HG02884 (cell line): ENCODE measurements around the gene LHX3.
"Not testable (repeated sequence)": the region's sequence is repeated elsewhere in the genome, so short reads cannot be mapped to it uniquely, and the experiment has no call there.

Experiments
- ATAC-seq: cut with Tn5 transposase; IDR thresholded peaks from one replicate; pipeline ENCODE4 v1.9.1; 2021; ENCODE audit warnings: mild to moderate bottlenecking, moderate library complexity; ENCODE audit not compliant: unreplicated experiment

Gene LHX3

DNA sequence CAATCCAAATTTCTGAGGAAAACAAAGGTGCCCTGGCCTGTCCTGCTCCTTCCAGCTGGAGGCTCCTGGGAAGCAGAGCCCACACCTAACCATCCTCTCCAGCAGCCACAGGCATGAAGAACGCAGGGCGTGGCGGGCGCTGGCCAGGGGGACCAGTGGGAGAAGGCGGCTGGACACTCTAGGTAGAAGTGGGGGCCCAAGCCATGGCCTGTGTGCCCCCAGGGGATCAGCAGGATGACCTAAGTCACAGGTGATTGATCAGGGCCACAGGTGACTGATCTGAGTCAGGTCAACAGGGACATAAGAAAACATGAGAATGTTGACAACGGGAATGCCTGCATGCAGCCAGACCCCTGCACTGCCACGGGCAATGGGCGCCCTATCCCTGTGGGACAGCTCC, 37.3 kb upstream of the LHX3 start:
- no peak for ATAC-seq

DNA sequence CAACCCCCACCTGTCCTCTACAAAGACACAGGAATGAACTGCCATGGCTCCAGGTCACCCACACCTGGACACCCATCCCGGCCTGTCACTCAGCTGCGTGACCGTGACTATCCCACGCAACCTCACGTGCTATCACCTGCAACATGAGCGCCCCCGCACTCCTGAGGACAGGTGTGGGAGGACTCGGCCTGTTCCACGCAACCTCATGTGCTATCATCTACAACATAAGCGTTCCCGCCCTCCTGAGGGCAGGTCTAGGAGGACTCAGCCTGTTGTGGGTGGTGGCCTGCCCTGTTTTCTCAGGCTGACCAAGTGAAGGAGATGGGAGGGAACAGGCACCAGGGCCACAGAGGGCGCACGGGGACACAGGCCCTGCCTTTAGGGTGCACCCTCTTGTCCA, 36.6 kb upstream of the LHX3 start:
- no peak for ATAC-seq

DNA sequence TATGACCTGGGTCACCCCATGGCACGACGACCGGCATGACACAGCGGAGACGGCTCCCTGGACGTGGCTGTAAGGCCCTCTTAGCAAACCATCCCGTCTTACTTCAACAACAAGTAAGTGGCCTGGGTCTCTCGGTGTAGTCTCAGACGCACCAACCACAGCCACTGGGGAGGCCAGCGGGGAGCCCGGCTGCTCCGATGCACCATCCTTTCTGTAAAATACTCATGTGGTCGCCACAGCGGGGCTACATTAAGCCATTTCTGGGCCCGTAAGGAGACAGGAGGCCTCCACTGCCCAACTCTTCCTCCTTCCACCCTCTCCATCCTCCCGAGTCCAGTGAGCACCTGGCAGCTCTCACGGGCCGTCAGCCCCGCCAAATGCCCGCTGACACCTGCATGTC, 36.0 kb upstream of the LHX3 start:
- no peak for ATAC-seq

DNA sequence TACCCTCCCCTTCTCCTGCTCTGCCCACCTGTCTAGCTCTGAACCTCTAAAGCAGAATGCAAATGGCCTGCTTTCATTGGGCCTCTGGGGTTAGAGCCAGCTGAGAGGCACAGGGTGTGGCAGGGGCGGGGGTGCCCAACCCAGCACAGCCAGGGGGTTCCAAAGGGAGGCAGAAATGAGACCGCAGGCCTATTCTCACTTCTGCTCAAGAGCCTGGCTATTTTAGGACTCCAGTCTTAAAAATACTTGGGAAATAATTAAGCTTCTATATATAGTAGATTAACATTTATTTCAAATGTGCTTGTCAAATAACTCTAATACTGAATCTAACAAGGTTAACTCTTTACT, 35.0 kb upstream of the LHX3 start:
- ATAC-seq: no peak

DNA sequence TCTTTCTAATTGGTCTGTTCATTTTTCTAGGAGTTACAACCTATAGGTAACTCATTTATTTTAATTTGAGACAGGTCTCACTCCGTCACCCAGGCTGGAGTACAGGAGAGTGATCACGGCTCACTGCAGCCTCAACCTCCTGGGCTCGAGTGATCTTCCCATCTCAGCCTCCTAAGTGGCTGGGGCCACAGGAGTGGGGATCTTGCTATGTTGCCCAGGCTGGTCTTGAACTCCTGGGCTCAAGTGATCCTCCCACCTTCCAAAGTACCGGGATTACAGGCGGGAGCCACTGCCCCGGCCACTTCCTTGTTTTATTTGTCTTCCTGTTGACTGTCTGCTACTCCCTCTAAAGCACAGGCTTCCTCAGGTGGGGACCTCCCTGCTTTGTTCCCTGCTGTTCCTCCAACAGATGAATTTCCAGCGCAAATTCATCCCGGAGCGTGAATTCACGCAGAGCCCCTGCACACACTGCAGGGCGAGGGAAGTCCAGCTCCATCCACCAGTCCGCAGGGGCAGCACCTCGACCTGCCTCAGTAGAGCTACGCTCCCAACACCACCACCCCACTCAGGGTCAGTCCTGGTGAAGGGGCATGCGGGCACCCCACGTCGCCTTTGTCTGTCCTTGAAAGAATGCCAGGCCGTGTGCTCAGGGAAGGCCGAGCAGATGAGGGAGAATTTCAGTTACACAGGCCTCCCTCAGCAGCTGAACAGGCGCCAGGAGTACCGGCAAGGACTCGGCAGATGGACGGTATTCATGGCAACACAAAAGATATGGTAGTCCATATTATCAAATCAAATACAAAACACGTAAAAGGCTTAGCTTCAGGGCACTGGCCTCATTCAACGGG, 34.4 kb upstream of the LHX3 start:
- no peak for ATAC-seq

DNA sequence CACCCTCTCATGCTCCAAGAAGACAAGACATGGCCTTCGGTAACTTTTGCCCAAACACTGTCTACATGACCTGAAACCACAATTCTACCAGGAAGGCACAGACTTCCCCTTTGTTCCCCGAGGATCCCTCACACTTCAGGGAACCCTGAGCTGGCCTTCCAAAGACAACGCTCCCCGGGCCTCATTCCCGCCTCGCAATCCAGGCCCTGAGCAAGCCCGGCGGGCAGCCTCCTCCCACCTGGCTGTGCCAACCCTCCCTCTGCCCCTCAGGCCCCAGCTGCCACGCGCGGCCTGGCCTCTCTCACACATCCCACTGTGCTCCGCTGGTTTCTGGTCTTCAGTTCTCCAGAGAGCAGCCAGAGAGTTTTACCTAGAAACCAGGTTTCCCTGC, 33.4 kb upstream of the LHX3 start:
- no peak for ATAC-seq

DNA sequence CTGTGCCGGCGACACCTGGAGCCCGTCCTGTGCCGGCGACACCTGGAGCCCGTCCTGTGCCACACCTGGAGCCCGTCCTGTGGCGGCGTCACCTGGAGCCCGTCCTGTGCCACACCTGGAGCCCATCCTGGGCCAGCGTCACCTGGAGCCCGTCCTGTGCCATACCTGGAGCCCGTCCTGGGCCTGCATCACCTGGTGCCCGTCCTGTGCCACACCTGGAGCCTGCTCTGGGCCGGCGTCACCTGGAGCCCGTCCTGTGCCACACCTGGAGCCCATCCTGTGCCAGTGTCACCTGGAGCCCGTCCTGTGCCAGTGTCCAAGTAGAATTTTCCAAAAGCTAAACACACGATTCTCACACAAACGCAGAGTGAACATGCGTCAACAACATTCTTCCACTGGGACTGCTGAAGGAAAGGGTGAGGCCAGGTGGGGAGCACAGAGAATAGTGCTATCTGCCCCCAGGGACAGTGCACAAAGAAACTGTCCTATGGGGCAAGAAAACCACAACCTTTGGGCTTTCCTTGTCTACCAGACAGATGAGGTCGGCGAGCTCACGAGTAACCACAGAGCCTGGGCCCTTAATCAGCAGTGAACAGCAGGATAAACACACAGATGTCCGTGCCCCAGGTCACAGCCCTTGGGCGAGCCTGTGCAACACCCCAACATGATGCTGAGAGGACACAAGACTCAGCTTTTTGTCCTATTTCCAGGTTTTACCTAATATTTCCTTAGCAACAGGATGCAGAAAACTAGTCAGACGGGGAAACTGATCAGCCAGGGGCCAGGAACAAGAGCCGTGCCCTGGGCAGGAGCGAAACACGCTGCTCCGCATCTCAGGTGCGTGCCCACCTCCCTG, 32.8 kb upstream of the LHX3 start:
- no peak for ATAC-seq

DNA sequence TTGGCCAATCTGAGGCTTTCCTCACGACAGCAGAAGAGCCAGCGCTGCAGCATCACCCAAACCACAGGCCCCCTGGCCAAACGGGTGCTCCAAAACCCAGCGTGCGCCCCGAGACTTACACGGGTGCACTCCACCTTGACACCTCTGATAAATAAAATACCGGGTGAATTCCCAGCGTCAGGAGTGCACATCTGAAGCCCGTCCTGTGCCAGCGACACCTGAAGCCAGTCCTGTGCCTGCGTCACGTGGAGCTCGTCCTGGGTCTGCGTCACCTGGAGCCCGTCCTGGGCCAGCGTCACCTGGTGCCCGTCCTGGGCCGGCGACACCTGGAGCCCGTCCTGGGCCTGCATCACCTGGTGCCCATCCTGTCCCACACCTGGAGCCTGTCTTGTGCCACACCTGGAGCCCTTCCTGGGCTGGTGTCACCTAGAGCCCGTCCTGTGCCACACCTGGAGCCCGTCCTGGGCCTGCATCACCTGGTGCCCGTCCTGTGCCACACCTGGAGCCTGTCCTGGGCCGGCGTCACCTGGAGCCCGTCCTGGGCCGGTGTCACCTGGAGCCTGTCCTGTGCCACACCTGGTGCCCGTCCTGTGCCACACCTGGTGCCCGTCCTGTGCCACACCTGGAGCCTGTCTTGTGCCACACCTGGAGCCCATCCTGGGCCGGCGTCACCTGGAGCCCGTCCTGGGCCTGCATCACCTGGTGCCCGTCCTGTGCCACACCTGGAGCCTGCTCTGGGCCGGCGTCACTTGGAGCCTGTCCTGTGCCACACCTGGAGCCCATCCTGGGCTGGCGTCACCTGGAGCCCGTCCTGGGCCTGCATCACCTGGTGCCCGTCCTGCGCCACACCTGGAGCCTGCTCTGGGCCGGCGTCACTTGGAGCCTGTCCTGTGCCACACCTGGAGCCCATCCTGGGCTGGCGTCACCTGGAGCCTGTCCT, 31.8 kb upstream of the LHX3 start:
- ATAC-seq: not testable (repeated sequence)

DNA sequence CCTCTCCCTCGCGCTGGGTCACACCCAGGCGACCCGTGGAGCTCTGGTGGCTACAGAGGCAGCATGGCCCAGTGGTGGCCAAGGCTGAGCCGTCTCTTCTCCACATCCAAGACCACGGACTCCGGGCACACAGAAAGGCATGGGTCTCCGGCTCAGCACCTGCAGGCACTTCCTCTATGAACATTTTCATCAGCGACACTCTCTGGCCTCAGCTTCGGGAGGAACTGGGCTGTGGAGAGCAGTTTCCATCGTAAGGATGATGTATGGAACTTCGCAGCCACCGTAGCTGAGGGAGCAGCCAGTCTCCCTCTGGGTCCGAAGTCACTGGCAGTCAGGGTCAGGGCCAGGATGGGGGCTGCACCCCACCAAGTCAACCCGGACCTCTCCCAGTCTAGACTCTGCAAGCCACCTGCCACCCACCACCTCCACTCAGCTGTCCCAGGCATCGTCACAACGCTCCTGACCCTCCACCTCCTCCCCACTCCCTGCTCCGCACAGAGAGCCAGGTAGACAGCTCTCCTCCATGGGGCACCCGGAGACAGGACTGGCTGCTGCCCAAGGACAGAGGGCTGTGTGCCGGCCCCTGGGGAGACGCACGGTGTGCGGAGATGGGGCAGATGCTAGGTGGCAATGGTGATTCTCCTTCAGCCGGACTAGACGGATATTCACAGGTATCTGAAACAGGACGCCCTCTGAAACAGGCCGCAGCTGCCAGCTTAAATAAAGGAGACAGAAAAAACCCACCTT, 31.0 kb upstream of the LHX3 start:
- ATAC-seq: no peak

DNA sequence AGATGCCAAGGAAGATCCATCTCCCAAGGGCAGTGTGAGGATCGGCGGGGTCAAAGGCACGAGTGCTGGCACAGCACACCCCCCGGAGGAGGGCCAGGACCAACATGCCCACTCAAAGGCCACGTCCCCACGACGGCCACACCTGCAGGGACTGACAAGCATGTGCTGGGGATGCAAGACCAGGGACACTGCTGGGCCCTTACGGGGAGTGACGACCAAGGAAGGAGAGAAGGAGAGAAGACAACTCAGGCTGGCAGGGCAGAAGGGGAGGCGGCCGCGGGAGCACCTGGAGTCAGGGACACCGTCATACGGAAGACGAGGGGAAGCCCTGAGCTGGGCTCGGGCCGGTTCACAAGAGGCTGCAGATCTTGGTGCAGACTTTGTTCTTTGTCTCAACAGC, 30.2 kb upstream of the LHX3 start:
- ATAC-seq: no peak

DNA sequence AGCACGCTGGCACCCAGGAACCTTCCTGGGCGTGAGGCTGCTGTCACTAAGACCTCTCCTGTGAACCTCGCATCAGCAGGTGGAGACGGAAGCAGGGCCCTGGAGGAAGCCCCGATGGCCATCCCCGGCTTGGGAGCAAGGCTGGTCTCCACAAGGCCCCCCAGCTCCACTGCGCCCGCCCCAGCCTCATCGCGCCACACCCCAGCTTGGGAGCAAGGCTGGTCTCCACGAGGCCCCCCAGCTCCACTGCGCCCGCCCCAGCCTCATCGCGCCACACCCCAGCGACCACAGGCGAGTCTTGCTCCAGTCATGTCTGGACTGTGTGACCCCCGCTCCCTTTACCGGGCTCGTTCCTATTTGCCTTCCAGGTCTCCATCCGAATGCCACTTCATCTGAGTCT, 29.7 kb upstream of the LHX3 start:
- no peak for ATAC-seq

DNA sequence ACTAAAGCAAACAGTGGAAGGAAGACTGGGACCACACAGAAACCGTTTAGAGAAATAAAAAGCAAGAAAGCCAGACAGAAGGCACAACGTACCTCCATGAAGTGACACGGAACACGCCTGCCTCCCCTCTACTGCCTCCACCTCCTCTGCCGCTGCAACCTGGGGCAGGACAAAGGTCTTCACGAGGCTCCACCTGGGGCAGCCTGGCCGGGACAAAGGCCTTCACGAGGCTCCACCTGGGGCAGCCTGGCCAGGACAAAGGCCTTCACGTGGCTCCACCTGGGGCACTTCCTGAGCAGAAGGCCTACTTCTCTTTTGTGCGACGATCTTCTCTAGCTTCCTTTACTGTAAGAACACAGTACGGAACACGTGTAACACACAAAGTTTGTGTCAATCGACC, 28.9 kb upstream of the LHX3 start:
- no peak for ATAC-seq

DNA sequence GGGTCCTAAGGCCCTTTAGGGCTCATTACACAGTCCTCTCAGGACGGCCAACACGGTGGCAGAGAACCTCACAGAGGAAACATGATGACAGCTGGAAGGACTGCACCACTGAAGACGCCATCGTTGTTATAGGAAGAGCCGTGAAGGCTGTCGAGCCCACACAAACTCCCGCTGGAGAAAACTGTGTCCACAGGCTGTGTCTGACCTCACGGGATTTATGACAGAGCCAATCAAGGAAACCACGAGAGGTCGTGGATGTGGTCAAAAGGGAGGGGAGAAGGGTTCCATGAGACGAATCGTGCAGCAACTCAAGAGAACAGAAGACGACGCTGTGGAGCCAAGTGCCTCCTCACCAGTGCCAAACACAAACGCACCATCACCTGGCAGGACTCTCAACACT, 28.5 kb upstream of the LHX3 start:
- no peak for ATAC-seq

DNA sequence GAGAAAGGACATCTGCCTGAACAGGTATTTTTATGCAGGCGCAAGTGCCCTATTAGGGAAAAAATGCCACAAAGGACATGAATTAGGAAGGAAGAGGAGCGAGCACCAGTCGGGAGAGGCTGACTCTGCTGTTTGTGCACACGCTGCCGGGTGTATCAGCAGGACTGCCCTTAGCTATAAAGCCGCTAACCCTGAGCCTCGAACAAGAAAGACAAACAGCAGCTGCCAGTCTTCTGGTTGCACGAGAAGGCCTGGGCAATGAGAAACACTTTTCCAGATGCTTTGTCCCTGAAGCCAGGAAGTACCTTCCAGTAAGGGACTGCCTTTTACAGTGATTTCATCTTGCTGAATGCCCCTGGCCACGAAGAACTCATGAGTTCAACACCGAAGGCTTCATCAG, 28.0 kb upstream of the LHX3 start:
- ATAC-seq: no peak

DNA sequence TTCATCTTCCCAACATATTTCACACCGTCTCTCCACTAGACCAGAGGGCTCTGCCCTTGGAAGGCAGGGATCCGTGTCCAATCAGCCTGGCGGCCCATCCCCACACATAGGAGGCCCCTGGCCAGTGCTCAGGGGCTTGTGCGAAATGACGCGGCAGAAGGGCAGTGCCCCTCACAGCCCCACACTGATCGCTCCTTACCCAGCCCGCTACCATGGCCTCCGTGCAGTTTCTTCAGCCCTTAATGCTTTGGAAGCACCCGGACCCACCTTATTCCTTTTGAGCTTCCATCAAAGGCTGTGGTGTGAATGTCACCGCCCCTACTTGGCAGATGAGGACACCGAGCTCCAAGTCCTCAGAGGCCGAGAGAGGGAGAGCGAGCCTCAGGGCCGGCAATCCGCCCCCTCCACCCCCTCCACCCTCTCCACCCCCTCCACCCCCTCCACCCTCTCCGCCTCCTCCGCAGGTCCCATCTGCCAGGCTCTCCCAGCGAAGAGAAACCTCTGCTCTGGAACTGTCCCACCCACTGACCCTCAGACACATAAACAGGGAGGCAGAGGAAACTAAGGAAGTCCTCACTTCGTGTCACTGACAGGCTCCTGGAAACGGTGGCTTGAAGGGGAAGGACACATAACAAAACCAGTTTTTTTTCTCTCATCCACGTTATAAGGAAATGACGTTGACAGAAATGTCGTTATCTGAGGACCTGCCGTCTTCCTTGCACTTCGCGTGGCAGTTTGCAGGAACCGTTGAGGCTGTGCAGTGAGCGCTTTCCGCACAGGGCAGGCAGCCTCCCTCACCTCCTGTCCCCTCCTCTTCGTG, 26.8 kb upstream of the LHX3 start:
- ATAC-seq: no peak

DNA sequence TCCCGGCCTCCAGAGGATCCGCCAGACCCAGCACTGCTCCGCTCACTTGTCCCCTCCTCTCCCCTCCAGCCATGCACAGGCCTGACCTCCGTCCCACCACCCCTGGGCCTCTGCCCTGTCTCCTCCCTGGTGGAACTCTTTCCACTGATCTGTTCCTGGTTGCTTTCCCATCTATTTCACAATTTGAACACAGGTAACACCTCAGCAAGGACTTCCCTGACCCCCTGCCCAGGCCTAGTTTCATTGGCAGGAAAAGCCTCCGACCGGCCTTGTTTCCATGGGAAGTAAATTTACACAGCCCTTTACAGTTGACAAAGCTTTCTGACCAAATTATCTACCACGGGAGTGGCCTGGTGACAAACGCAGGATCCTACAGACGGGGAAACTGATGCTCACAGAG, 25.8 kb upstream of the LHX3 start:
- no peak for ATAC-seq

DNA sequence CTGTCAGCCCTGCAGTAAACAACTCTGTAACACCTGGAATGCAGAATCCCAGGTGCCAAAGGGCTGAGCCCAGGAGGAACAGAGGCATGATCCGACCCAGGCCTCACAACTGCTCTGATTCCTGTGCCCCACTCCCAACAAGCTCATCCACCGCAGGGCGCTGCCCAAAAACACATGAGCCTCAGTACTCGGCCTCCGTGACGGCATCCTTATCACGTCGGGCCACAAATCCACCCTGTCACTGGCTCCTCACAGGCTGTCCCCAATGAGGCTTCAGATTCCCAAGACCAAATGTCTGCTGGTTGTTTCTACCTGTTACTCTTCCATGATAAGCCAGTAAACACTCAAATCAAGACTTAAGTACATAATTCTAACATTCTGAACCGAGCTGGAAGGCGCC, 25.4 kb upstream of the LHX3 start:
- no peak for ATAC-seq

DNA sequence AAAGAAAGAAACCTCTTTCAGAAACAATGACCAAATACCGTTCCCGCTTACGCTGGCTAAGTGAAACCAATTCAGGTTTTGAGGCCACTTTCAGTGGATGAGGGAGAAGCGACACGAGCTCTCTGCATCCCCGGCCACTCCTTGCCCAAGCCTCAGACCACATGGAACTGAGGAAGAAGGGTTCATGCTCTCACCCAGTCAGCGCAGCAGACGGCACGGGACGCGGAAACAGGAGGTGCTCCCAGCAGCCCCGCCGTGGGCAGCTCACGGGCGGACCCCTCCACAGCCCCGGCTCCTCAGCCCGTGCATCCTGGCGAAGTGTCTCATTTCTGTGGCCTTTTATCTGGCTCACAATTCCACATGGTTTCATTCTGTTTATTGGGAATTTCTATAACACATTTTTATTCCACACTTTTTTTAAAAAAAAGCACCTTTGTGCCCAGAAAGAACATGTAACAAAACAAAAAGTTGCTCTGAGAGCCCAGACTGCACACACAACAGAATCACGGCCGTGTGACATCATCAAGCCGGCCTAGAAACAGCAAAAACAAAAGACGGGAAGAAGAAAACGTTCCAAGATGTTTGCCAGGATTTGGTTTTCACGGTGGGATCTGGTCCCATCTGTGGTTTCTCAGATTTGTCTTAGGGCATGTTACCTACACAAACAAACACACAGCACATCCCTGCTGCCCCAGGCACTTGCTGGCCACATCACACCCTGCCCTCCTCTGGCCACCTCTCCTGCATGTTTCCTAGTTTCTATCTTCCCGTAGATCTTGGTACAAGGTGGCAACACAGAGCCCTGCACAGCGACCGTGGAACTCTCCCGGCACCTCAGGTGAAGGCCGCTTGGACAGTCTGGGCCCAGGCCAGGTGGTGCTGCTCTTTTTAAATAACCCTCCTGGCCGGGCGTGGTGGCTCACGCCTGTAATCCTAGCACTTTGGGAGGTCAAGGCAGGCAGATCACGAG, 24.5 kb upstream of the LHX3 start:
- ATAC-seq: no peak
